ENCODE data around the gene NOC2L.

- TF ChIP-seq CTCF (optimal IDR thresholded peaks at IDR 0.05 in 1 of 3, IDR thresholded peaks at IDR 0.05 in 1 of 3, conservative IDR thresholded peaks at IDR 0.05 in 1 of 3; ENCODE audit: extremely low read depth in 1 of 3, insufficient read depth in 2 of 3, low read length in 3 of 3), result no peak
- peak; percentile 72 for TF ChIP-seq EZH2 (IDR thresholded peaks at IDR 0.05; ENCODE audit: low read length)
Observed at GRCh38 chr1:929712-930632, 29.1 kb downstream of the NOC2L start.

Data from keratinocyte (primary cell).